HepG2 (cell line): ENCODE measurements around the gene DENND2D. TPM values are rescaled to one million over a fixed set of nuclear protein-coding genes. Genes with fewer than 3 reads are reported as not detected.

Experiments
- ATAC-seq: fragments of 200-7000 bp; cut with Tn5 transposase; 3 replicates; pipeline ENCODE4 v1.9.1; 2020; ENCODE audit warnings: mild to moderate bottlenecking, moderate library complexity
- BruUV-seq: library from RNA; stranded (reverse); fragments of 400-500 nt; replicated peaks from 2 replicates; lab custom pipeline; 2021; lab: Mats Ljungman, UMichigan
- CTCF ChIA-PET: fragments of 300-600 bp; formaldehyde crosslinking; extraction: SDS; loops from one replicate; lab custom pipeline; 2021; ENCODE audit warnings: low total read pairs, inconsistent platforms, low intra/inter-chr PET ratio; lab: Yijun Ruan, JAX
- POLR2A ChIA-PET: fragments of 350-600 bp; sonication (Branson Sonifier 250); formaldehyde crosslinking; loops from one replicate; lab custom pipeline; 2020; ENCODE audit warnings: antibody characterized with exemption, inconsistent platforms; lab: Yijun Ruan, JAX
- DNase-seq: peaks from one replicate; pipeline ENCODE4 v3.0.0-alpha.2; 2015; ENCODE audit warnings: low spot score
- FAIRE-seq: peaks from 3 replicates; lab custom pipeline; 2011; peaks lifted over from hg19 to GRCh38; lab: Jason Lieb, UNC
- H2AFZ ChIP-seq: one replicate; pipeline ENCODE4 v1.6.1; 2011; ENCODE audit warnings: low read length, inconsistent platforms
- H3K27ac ChIP-seq: fragments of 300-600 bp; 3 replicates; pipeline ENCODE4 v1.8.0; 2011; ENCODE audit warnings: mixed run types, mild to moderate bottlenecking, mixed read lengths, low read length, inconsistent platforms; ENCODE audit not compliant: insufficient read depth; ENCODE audit errors: extremely low read length
- H3K27me3 ChIP-seq, 2 experiments: fragments of 200-600 bp in 1 of 2; 2 replicates in 1 of 2; 3 replicates in 1 of 2; pipeline versions ENCODE4 v1.6.0 to v1.8.0; 2011; ENCODE audit warnings: low read length in 2 of 2, mild to moderate bottlenecking in 2 of 2, moderate library complexity in 2 of 2, inconsistent platforms in 1 of 2; ENCODE audit not compliant: insufficient read depth in 2 of 2, control insufficient read depth in 1 of 2
- H3K36me3 ChIP-seq, 2 experiments: fragments of 200-600 bp in 1 of 2; replicated peaks in 1 of 2; 2 replicates in 1 of 2; 3 replicates in 1 of 2; pipeline versions ENCODE4 v1.5.1 to v1.8.0; 2011; ENCODE audit warnings: low read length in 2 of 2, inconsistent platforms in 1 of 2; ENCODE audit not compliant: insufficient read depth in 2 of 2, control insufficient read depth in 1 of 2
- H3K4me1 ChIP-seq: 2 replicates; pipeline ENCODE4 v1.5.1; 2012; ENCODE audit warnings: low read length, inconsistent platforms; ENCODE audit not compliant: insufficient read depth
- H3K4me2 ChIP-seq: 2 replicates; pipeline ENCODE4 v1.6.0; 2011; ENCODE audit warnings: low read depth, low read length, inconsistent platforms
- H3K4me3 ChIP-seq, 3 experiments: fragments of 200-600 bp in 1 of 3; sonication (generic), shearing (Covaris generic) in 1 of 3; replicated peaks in 1 of 3; 2 replicates each; pipeline ENCODE4 v1.5.1; 2011 to 2016; ENCODE audit warnings: low read length in 3 of 3, inconsistent platforms in 2 of 3, low read depth in 2 of 3, mild to moderate bottlenecking in 2 of 3, control low read depth in 1 of 3, mixed read lengths in 1 of 3; ENCODE audit not compliant: insufficient read depth in 1 of 3
- H3K79me2 ChIP-seq: one replicate; pipeline ENCODE4 v1.6.1; 2011; ENCODE audit warnings: low read length, inconsistent platforms; ENCODE audit not compliant: insufficient read depth
- H3K9ac ChIP-seq: 2 replicates; pipeline ENCODE4 v1.6.0; 2011; ENCODE audit warnings: mild to moderate bottlenecking, low read depth, low read length, inconsistent platforms; ENCODE audit not compliant: insufficient read depth
- H3K9me3 ChIP-seq: 2 replicates; pipeline ENCODE4 v1.5.1; 2012; ENCODE audit warnings: mild to moderate bottlenecking, low read length
- H4K20me1 ChIP-seq: 2 replicates; pipeline ENCODE4 v1.6.0; 2011; ENCODE audit warnings: inconsistent platforms, mild to moderate bottlenecking, low read length, moderate library complexity; ENCODE audit not compliant: insufficient read depth
- ADNP ChIP-seq: sonication (generic); formaldehyde crosslinking; IDR thresholded peaks from 2 replicates; pipeline ENCODE4 v1.4.0; 2020; ENCODE audit warnings: missing genetic modification reagents
- ARNT2 ChIP-seq: sonication (generic); formaldehyde crosslinking; IDR thresholded peaks from 2 replicates; pipeline ENCODE4 v1.8.0; 2022; ENCODE audit warnings: mild to moderate bottlenecking, low read depth, missing genetic modification reagents, moderate library complexity
- DR1 ChIP-seq: sonication (generic); formaldehyde crosslinking; IDR thresholded peaks from 2 replicates; pipeline ENCODE4 v1.8.0; 2021; ENCODE audit warnings: mild to moderate bottlenecking, missing genetic modification reagents, inconsistent platforms
- NR2F1 ChIP-seq, 2 experiments: fragments of 450-650 bp in 1 of 2; formaldehyde crosslinking in 1 of 2; IDR thresholded peaks; 2 replicates each; pipeline versions ENCODE4 v1.5.0 to v1.6.1; 2016 to 2020; ENCODE audit warnings: mild to moderate bottlenecking in 1 of 2, missing compliant biosample characterization in 1 of 2, missing genetic modification reagents in 1 of 2, moderate library complexity in 1 of 2
- PPARG ChIP-seq: conservative IDR thresholded peaks from 2 replicates; pipeline ENCODE4 v1.6.1; 2016; ENCODE audit warnings: missing biosample characterization, missing genetic modification reagents
- ZNF160 ChIP-seq: sonication (generic); formaldehyde crosslinking; IDR thresholded peaks from 2 replicates; pipeline ENCODE4 v1.8.0; 2022; ENCODE audit warnings: mild to moderate bottlenecking, inconsistent platforms, missing genetic modification reagents
- ZNF253 ChIP-seq: sonication (generic); formaldehyde crosslinking; IDR thresholded peaks from 2 replicates; pipeline ENCODE4 v1.8.0; 2022; ENCODE audit warnings: mild to moderate bottlenecking, missing genetic modification reagents, borderline replicate concordance
- ZNF326 ChIP-seq: sonication (generic); formaldehyde crosslinking; IDR thresholded peaks from 2 replicates; pipeline ENCODE4 v1.4.0; 2020; ENCODE audit warnings: missing genetic modification reagents, borderline replicate concordance
- ZNF33B ChIP-seq: sonication (generic); formaldehyde crosslinking; IDR thresholded peaks from 2 replicates; pipeline ENCODE4 v1.5.1; 2020; ENCODE audit warnings: mild to moderate bottlenecking, missing genetic modification reagents
- ZNF383 ChIP-seq: sonication (generic); formaldehyde crosslinking; IDR thresholded peaks from 2 replicates; pipeline ENCODE4 v1.4.0; 2020; ENCODE audit warnings: missing genetic modification reagents, mild to moderate bottlenecking, borderline replicate concordance
- ZNF724P ChIP-seq: sonication (generic); formaldehyde crosslinking; IDR thresholded peaks from 2 replicates; pipeline ENCODE4 v1.8.0; 2022; ENCODE audit warnings: missing genetic modification reagents, borderline replicate concordance
- WGBS: methylation state at CpG from one replicate; pipeline ENCODE4 v1.1.6; 2017; ENCODE audit warnings: low lambda C conversion rate; 5-methylcytosine and 5-hydroxymethylcytosine counted together
- in situ Hi-C: cut with HindIII; loops from 2 replicates; pipeline ENCODE4 v1.10.0; 2017; ENCODE audit warnings: low pct_unique_long_range_greater_than_20kb; ENCODE audit not compliant: extremely low pct_ligation_motif_present
- intact Hi-C: fragments of 100-400 bp; cut with micrococcal nuclease; formaldehyde crosslinking; loops from one replicate; pipeline ENCODE4 v1.10.0; 2022; ENCODE audit not compliant: unreplicated experiment
- polyA plus RNA-seq, 8 experiments: library from polyadenylated mRNA; depleted of rRNA in 3 of 8; stranded (reverse) in 7 of 8; unstranded in 1 of 8; fragments of >200 nt; fragmentation: Illumina TruSeq in 4 of 8; extraction: Trizol in 4 of 8; gene quantifications; 2 replicates each; pipeline versions ENCODE4 v1.2.1 to v1.2.3, GENCODE V29; 2011 to 2016; ENCODE audit warnings: low read depth in 4 of 8, missing spikeins in 1 of 8, mixed read lengths in 1 of 8; ENCODE audit not compliant: insufficient read depth in 1 of 8
- total RNA-seq, 5 experiments: library from RNA; depleted of rRNA; stranded (reverse); fragments of >200 nt; fragmentation: Illumina TruSeq; extraction: Trizol; gene quantifications; 2 replicates each; pipeline ENCODE4 v1.2.3, GENCODE V29; 2016; ENCODE audit warnings: low read depth in 1 of 5
- TF ChIP-seq, protein P1 (sequence below): sonication (generic); formaldehyde crosslinking; IDR thresholded peaks from 2 replicates; pipeline ENCODE4 v1.8.1; 2022; ENCODE audit warnings: low read depth, mild to moderate bottlenecking, missing genetic modification reagents
- TF ChIP-seq, protein P2 (sequence below): sonication (generic); formaldehyde crosslinking; IDR thresholded peaks from 2 replicates; pipeline ENCODE4 v1.5.0; 2020; ENCODE audit warnings: mild to moderate bottlenecking, missing genetic modification reagents
- TF ChIP-seq, protein P3 (sequence below): sonication (generic); formaldehyde crosslinking; IDR thresholded peaks from 2 replicates; pipeline ENCODE4 v1.5.1; 2020; ENCODE audit warnings: mild to moderate bottlenecking, missing genetic modification reagents, borderline replicate concordance

Gene DENND2D
- total and polyA plus RNA-seq, 2 of the 13 experiments (the other 11 are each of a cell fraction or from before 2014, with no cell fraction given), result 0.04 TPM; not detected in 1

DNA sequence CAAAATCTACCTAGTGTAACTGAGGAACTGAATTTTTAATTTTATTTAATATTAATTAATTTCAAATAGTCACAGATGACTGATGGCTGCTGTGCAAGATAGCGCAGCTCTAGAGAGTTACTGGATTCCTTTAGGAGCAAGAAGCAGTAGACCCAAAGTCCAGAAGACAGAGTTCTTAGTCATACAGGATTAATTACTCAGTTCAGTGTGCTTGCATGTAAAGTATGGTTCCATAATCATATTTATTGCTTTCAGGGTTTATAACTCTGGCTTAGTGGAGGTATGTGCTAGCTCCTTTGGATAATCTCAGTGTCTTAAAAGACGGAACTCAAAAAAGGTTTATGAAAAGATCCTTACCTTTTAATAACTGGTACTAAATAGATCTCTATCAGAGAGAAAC is 43.0 kb downstream of the DENND2D start:
- Histone ChIP-seq H3K27me3 (no peaks in the 10 kb centered on the region), H3K27ac (no peak overlapping the region), H3K79me2 (peaks cover 39% of the 10 kb centered on the region), H3K9me3 (no peaks in the 10 kb centered on the region), H2AFZ (no peak overlapping the region), H3K4me1 (no peaks in the 10 kb centered on the region), H3K36me3 (peaks cover 5 to 56% of the 10 kb centered on the region in 2 experiments; a peak in 4 of 5 replicates), H4K20me1 (no peaks in the 10 kb centered on the region; the same call in 1 of the 2 replicates), H3K4me2 (no peak overlapping the region), H3K4me3 (no peak overlapping the region), H3K9ac (no peak overlapping the region)
- no TSS peak for BruUV-seq
- FAIRE-seq (no peak), ATAC-seq (no peak), DNase-seq (no peak)
- intact Hi-C loops (no loop called here), in situ Hi-C loops (no loop called here)
- CTCF ChIA-PET, result no interaction called here
- WGBS, result 100% methylated on average over 2 of the region's 2 CpGs
- POLR2A ChIA-PET, result no interaction called here
- TF ChIP-seq ZNF160 (CRISPR knock-in tag), result no peak
- TF ChIP-seq ZNF724P (CRISPR knock-in tag), result no peak
- no peak for TF ChIP-seq ZNF326 (CRISPR knock-in tag)
- TF ChIP-seq PPARG (CRISPR knock-in tag), result no peak
- no peak for TF ChIP-seq ARNT2 (CRISPR knock-in tag)
- no peak for TF ChIP-seq ZNF253 (CRISPR knock-in tag)
- TF ChIP-seq, protein P1, sequence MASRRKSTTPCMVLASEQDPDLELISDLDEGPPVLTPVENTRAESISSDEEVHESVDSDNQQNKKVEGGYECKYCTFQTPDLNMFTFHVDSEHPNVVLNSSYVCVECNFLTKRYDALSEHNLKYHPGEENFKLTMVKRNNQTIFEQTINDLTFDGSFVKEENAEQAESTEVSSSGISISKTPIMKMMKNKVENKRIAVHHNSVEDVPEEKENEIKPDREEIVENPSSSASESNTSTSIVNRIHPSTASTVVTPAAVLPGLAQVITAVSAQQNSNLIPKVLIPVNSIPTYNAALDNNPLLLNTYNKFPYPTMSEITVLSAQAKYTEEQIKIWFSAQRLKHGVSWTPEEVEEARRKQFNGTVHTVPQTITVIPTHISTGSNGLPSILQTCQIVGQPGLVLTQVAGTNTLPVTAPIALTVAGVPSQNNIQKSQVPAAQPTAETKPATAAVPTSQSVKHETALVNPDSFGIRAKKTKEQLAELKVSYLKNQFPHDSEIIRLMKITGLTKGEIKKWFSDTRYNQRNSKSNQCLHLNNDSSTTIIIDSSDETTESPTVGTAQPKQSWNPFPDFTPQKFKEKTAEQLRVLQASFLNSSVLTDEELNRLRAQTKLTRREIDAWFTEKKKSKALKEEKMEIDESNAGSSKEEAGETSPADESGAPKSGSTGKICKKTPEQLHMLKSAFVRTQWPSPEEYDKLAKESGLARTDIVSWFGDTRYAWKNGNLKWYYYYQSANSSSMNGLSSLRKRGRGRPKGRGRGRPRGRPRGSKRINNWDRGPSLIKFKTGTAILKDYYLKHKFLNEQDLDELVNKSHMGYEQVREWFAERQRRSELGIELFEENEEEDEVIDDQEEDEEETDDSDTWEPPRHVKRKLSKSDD (CRISPR knock-in tag), result no peak
- no peak for TF ChIP-seq DR1
- TF ChIP-seq NR2F1 (CRISPR knock-in tag; IDR thresholded peaks at IDR 0.05), result no peak
- TF ChIP-seq ZNF383 (CRISPR knock-in tag), result no peak
- TF ChIP-seq, protein P2, sequence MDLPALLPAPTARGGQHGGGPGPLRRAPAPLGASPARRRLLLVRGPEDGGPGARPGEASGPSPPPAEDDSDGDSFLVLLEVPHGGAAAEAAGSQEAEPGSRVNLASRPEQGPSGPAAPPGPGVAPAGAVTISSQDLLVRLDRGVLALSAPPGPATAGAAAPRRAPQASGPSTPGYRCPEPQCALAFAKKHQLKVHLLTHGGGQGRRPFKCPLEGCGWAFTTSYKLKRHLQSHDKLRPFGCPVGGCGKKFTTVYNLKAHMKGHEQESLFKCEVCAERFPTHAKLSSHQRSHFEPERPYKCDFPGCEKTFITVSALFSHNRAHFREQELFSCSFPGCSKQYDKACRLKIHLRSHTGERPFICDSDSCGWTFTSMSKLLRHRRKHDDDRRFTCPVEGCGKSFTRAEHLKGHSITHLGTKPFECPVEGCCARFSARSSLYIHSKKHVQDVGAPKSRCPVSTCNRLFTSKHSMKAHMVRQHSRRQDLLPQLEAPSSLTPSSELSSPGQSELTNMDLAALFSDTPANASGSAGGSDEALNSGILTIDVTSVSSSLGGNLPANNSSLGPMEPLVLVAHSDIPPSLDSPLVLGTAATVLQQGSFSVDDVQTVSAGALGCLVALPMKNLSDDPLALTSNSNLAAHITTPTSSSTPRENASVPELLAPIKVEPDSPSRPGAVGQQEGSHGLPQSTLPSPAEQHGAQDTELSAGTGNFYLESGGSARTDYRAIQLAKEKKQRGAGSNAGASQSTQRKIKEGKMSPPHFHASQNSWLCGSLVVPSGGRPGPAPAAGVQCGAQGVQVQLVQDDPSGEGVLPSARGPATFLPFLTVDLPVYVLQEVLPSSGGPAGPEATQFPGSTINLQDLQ (CRISPR knock-in tag), result no peak
- TF ChIP-seq, protein P3, sequence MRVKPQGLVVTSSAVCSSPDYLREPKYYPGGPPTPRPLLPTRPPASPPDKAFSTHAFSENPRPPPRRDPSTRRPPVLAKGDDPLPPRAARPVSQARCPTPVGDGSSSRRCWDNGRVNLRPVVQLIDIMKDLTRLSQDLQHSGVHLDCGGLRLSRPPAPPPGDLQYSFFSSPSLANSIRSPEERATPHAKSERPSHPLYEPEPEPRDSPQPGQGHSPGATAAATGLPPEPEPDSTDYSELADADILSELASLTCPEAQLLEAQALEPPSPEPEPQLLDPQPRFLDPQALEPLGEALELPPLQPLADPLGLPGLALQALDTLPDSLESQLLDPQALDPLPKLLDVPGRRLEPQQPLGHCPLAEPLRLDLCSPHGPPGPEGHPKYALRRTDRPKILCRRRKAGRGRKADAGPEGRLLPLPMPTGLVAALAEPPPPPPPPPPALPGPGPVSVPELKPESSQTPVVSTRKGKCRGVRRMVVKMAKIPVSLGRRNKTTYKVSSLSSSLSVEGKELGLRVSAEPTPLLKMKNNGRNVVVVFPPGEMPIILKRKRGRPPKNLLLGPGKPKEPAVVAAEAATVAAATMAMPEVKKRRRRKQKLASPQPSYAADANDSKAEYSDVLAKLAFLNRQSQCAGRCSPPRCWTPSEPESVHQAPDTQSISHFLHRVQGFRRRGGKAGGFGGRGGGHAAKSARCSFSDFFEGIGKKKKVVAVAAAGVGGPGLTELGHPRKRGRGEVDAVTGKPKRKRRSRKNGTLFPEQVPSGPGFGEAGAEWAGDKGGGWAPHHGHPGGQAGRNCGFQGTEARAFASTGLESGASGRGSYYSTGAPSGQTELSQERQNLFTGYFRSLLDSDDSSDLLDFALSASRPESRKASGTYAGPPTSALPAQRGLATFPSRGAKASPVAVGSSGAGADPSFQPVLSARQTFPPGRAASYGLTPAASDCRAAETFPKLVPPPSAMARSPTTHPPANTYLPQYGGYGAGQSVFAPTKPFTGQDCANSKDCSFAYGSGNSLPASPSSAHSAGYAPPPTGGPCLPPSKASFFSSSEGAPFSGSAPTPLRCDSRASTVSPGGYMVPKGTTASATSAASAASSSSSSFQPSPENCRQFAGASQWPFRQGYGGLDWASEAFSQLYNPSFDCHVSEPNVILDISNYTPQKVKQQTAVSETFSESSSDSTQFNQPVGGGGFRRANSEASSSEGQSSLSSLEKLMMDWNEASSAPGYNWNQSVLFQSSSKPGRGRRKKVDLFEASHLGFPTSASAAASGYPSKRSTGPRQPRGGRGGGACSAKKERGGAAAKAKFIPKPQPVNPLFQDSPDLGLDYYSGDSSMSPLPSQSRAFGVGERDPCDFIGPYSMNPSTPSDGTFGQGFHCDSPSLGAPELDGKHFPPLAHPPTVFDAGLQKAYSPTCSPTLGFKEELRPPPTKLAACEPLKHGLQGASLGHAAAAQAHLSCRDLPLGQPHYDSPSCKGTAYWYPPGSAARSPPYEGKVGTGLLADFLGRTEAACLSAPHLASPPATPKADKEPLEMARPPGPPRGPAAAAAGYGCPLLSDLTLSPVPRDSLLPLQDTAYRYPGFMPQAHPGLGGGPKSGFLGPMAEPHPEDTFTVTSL, result no peak
- no peak for TF ChIP-seq ADNP
- TF ChIP-seq ZNF33B (CRISPR knock-in tag), result no peak
